H7 (cell line): ENCODE results near the gene MIS18BP1. TPM values are rescaled to one million over a fixed set of nuclear protein-coding genes. Genes with fewer than 3 reads are reported as not detected.
"Not testable (repeated sequence)": the region's sequence is repeated elsewhere in the genome, so short reads cannot be mapped to it uniquely, and the experiment has no call there.

Source experiments
- DNase-seq: peaks from one replicate; pipeline ENCODE4 v3.0.0; 2012
- H3K27me3 ChIP-seq: 2 replicates; pipeline ENCODE4 v1.6.0; 2011; ENCODE audit warnings: mild to moderate bottlenecking, low read length; ENCODE audit not compliant: control insufficient read depth, insufficient read depth
- H3K36me3 ChIP-seq: replicated peaks from 2 replicates; pipeline ENCODE4 v1.5.1; 2011; ENCODE audit warnings: low read length; ENCODE audit not compliant: control insufficient read depth, insufficient read depth
- H3K4me3 ChIP-seq: 2 replicates; pipeline ENCODE4 v1.5.1; 2011; ENCODE audit warnings: low read depth, mild to moderate bottlenecking, control low read depth, low read length, moderate library complexity; ENCODE audit not compliant: insufficient read depth
- total RNA-seq: library from RNA; depleted of rRNA; stranded (reverse); fragments of >200 nt; shearing (Covaris generic); gene quantifications from 2 replicates; pipeline ENCODE4 v1.2.3, GENCODE V29; 2014; rRNA removed

Gene MIS18BP1
- 46.3 and 73.3 TPM in 2 replicates for total RNA-seq

DNA sequence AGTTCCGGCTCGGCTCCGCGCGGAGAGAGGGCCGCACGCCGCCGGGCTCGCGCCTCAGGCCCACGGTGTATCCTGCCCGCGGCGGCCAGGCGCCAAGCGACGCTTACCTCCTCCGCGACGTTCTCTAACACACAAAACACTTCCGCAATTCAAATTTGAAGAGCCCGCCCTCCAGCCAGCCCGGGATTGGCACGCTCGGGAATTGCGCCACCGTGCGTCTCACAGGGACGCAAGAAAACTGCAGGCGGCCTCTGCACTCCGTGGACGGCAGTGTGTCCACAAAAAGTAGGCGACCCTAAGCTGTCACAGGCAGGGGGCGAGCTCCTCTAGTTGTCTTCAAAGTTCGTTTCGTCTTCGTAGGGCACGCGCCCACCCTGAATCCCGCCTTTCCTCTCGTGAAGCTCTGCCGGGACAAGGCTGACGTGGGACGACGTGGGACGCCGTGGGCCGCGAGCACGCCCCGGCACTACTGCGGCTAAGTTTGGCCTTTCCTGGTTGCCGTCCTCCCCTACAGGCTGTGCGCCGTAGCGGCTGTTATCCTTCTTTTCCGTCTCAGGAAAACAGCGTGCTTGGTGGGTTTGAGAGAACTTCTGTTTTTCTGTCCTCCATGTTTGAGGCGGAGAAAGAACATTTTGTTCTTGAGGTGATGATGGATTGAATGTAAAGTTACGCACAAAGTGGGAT, at the start of gene MIS18BP1:
TSS of gene MIS18BP1 (minus strand) at position 133 of the 684 bp plus-strand sequence. CDS start 5,916 bp downstream, outside the sequence.
- no peaks in the 10 kb centered on the region for H3K27me3 ChIP-seq

DNA sequence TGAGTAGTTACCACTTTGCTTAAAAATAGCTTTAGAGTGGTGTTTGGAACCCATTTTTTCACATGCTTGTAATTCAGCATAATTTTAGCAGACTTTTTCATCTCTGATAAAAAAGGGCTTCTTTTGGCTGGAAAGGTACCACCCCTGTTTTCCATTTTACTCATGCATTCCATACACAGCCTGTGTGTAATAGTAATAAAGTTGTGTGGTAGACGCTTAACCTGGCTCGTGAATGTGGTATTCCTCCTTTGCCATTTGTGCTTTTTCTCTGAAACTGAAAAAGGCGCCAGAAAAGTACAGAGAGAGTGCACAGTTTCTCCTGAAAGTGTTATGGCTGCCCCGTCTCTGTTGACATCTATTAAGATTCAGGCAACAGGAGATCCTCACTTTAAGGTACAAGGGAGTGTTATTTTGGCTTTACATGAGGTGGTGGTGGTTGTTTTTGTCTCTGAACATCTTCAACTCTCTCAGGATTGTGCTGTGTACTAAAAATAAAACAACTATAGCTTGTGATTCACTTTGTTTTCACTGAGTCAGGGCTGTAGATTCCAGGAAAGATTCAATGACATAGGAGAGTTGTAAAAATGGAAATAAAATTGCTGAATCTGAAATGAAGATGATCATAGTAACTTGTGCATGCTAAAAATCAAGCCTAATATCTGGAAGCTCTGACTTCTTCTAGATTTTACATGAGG, 45.6 kb upstream of the MIS18BP1 start:
- no peak overlapping the region for H3K4me3 ChIP-seq
- H3K27me3 ChIP-seq, result peaks cover 19% of the 10 kb centered on the region
- no peaks in the 10 kb centered on the region for H3K36me3 ChIP-seq
- no peak for DNase-seq

More for the DNA sequence above, at the start of gene MIS18BP1:
- peak; percentile 87 for DNase-seq
- Histone ChIP-seq H3K4me3 (peak within 1 kb of the TSS; percentile 89), H3K36me3 (no peaks in the 10 kb centered on the region)

DNA sequence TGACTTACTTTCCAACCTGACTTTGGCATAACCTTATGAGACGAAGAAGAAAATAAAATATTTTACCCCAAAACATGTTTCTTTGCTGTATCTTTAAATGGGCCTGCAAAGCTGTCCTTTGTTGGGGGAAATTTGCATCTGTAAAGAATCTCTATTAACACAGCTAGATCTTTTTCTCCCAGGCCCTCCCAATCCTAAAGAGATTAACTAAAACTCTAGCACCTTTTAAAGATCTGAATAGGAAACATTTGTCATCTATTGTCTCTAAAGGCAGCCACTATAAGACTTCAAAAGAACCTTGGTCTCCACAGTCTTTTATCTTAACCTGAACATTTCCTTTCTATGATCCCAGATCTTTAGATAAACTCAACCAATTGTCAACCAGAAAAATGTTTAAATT, 41.8 kb upstream of the MIS18BP1 start:
- H3K27me3 ChIP-seq, result peaks cover 35% of the 10 kb centered on the region

DNA sequence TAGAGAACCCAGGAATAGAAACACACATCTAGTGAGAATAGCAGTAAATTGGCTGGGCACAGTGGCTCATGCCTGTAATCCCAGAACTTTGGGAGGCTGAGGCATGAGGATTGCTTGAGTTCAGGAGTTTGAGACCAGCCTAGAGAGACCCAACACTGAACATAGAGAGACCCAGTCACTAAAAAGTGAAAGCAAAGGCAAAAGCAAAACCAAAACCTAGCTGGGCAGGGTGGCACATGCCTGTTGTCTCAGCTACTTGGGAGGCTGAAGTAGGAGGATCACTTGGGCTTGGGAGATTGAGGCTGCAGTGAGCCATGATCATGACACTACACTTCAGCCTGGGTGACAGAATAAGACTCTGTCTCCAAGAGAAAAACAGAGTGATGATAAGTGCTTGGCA, 37.5 kb upstream of the MIS18BP1 start:
- no peak for DNase-seq
- H3K36me3 ChIP-seq, result no peaks in the 10 kb centered on the region
- H3K4me3 ChIP-seq, result no peak overlapping the region
- H3K27me3 ChIP-seq, result peaks cover 21% of the 10 kb centered on the region

More for the DNA sequence above, 41.8 kb upstream of the MIS18BP1 start:
- not testable (repeated sequence) for H3K4me3 ChIP-seq, H3K36me3 ChIP-seq, DNase-seq

DNA sequence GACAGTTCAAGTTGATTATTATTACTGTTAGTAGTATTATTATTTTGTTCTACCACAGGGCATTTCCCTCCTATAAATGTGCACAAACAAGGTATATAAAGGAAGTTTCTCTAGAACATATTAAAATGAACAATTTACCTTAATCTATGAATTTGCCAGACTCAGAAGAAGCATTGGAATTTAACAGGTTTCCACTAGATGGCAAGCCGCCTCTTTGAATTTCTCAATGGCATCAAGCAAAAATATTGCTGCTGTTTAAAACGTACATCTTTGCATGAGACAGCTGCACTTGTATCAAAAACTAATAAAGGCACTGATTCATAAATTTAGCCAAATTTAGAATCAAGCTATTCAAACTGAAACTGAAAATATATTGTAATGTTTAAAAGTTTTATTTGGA, 34.6 kb upstream of the MIS18BP1 start:
- Histone ChIP-seq H3K27me3 (peaks cover 10% of the 10 kb centered on the region), H3K36me3 (no peaks in the 10 kb centered on the region), H3K4me3 (no peak overlapping the region)
- DNase-seq, result no peak

DNA sequence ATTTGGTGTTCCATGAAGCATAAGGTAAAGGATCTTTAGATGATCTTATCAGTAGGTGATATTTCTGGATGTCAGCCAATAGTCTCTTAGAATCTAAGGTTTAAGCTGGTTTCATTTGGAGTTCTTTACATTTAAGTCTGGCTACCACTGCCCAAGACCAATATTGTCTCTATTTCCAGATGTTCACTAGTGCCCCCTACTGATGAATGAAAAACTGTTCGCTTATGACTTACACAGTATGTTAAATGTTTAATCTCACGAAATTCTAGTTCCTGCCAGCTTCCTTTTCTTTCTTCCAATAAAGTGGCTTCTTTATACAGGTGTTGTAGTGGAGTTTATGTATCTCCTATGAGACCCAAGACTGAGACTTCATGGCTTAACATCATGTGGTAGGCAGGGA, 31.8 kb upstream of the MIS18BP1 start:
- DNase-seq, result peak; percentile 7
- Histone ChIP-seq H3K36me3 (no peaks in the 10 kb centered on the region), H3K27me3 (no peaks in the 10 kb centered on the region; the same call in 1 of the 2 replicates), H3K4me3 (no peak overlapping the region)

DNA sequence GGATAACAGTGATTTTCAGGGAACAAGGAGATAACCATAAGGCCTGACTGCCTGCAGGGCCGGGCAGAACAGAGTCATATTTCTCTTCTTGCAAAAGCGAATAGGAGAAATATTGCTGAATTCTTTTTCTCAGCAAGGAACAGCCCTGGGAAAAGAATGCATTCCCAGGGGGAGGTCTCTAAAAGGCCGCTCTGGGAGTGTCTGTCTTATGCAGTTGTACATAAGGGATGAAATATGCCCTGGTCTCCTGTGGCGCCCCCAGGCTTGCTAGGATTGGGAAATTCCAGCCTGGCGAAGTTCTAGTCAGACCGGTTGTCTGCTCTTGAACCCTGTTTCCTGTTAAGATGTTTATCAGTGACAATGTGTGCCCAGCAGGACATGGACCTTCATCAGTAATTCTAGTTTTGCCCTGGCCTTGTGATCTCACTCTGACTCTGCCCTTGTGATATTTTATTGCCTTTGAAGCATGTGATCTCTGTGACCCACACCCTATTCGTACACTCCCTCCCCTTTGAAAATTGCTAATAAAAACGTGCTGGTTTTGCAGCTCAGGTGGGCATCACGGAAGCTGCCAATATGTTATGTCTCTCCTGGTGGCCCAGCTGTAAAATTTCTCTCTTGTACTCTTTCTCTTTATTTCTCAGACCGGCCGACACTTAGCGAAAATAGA, 28.9 kb upstream of the MIS18BP1 start:
- DNase-seq, H3K36me3 ChIP-seq, H3K4me3 ChIP-seq, H3K27me3 ChIP-seq: not testable (repeated sequence)

DNA sequence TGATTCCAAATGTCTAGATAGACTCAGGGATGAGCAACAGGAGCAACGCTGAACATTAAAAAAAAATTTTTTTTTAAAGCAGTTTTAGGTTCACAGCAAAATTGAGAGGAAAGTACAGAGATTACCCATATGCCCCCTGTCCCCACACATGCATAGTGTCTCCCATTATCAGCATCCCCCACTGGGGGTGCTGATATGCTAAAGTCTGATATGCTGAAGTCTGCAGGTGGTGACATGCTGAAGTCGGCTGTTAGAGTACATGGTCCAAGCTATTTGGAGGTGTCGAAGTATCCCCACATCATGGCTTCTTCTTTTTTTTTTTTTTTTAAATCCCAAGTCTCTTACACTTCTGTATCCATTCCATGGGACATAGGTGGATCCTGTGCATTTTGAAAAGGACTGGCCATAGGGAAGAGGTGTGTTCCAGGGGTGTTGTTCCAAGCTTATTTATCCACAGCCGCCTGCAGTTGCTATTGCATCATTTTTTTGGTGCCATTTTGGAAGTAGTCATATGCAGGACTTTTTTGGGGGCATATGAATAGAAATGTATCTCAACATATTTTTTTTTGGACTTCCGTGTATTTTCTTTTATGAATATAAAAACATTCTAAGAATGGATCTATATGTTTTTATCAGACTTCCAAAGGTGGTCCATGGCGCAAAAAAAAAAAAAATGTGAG, 19.0 kb upstream of the MIS18BP1 start:
- no peak overlapping the region for H3K4me3 ChIP-seq
- no peak for DNase-seq
- H3K36me3 ChIP-seq, result no peaks in the 10 kb centered on the region
- no peaks in the 10 kb centered on the region for H3K27me3 ChIP-seq

DNA sequence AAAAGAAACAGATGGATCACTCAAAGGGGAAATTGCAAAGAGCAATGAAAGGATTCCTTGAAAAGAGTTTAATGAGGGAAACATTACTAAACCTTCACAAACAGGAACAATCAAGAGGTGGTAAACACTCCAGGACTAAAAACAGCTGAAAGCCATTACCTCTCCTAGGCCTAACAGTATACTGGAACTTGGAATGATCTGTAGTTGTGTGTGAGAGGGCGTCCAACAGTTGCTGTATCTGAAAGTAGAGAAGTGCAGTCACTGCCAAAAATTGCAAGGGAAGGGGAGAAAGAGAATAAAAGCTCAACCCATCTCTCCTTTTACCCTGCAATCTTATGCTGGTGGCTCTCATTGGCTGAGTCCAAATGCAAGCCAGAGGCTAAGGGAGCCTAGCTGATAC, 17.0 kb upstream of the MIS18BP1 start:
- Histone ChIP-seq H3K36me3 (no peaks in the 10 kb centered on the region), H3K27me3 (no peaks in the 10 kb centered on the region), H3K4me3 (no peak overlapping the region)
- no peak for DNase-seq

DNA sequence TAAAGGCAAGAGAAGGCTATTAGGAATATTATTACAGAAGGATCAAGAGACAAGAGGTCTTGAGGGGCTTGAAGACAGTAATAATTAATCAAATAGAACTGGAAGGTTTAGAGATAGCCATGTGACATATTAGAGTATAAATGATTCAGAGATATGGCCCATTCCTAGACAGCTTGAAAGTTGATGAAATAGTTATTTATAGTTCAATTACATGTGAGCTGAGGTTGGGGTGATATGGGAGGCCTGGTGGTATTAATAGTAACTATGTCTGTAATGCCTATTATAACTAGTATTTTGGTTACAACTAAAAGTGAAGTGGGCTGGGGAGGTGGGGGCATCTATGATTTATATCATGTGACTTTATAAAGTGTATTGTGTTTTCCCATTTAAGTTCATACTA, 14.1 kb upstream of the MIS18BP1 start:
- H3K36me3 ChIP-seq, result no peaks in the 10 kb centered on the region
- no peak for DNase-seq
- no peak overlapping the region for H3K4me3 ChIP-seq
- H3K27me3 ChIP-seq, result no peaks in the 10 kb centered on the region

DNA sequence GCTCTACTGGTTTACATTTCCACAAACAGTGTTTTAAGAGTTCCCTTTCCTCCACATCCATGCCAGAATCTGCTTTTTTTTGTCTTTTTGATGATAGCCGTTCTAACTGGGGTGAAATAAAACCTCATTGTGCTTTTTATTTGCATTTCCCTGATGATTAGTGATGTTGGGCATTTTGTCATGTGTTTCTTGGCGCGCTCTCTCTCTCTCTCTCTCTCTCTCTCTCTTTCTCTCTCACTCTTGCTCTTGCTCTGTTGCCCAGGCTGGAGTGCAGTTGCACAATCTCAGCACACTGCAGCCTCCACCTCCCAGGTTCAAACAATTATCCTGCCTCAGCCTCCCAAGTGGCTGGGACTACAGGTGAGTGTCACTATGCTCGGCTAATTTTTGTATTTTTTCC, 9.6 kb upstream of the MIS18BP1 start:
- Histone ChIP-seq H3K27me3 (no peaks in the 10 kb centered on the region), H3K36me3 (no peaks in the 10 kb centered on the region), H3K4me3 (no peak overlapping the region)
- no peak for DNase-seq

DNA sequence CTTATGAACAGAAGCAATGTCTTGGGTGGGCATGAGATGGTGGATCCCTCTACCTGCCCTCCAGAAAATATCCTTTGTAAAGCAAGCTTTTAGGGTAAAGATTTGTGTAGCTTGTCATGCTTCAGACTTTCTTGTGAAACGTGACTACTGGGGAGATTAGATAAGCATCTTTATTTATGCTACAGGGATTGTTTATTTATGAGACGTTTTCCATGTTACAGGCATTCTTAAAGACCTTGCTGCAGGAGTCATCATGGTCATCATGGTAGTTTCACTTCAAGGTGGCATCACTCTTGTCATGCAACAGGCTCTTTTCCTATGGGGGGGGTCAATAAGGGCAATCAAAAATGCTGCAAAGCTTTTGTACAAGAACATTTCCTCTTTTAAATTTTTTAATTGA, 8.2 kb upstream of the MIS18BP1 start:
- DNase-seq, result no peak
- Histone ChIP-seq H3K27me3 (no peaks in the 10 kb centered on the region), H3K36me3 (no peaks in the 10 kb centered on the region), H3K4me3 (no peak overlapping the region)

DNA sequence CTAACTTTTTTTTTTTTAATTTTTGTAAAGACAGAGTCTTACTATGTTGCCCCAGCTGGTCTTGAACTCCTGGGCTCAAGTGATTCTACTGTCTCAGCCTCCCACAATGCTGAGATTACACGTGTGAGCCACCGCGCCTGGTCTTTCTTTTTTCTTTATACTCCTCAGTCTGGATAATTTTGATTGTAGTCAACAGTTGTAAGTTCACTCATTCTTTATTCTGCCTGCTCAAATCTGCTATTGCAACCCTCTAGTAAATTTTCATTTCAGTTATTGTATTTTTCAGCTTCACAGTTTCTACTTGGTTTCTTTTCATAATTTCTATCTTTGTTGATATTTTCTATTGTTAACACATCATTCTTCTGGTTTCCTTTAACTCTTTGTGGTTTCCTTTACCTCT, 5.8 kb upstream of the MIS18BP1 start:
- H3K4me3 ChIP-seq, result no peak overlapping the region

DNA sequence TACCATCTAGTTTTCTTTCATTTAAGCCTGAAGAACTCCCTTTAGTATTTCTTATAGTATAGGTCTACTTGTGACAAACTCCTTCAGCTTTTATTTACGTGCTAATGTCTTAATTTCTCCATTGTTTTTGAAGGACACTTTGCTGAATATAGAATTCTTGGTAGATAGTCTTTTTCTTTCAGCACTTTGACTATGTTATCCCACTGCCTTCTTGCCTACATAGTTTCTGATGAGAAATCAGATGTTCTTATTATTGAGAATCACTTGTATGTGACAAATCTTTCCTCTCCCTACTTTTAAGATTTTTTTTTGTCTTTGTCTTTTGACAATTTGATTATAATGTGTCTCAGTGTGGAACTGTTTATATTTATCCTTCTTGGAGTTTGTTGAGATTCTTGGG, 5.1 kb upstream of the MIS18BP1 start:
- no peaks in the 10 kb centered on the region for H3K27me3 ChIP-seq
- no peak overlapping the region for H3K4me3 ChIP-seq
- DNase-seq, result no peak
- no peaks in the 10 kb centered on the region for H3K36me3 ChIP-seq

More for the DNA sequence above, 5.8 kb upstream of the MIS18BP1 start:
- H3K36me3 ChIP-seq, result no peaks in the 10 kb centered on the region
- H3K27me3 ChIP-seq, result no peaks in the 10 kb centered on the region
- no peak for DNase-seq
